GM12873 (cell line): Measurements from ENCODE around the gene KCNG3.

ENCODE experiments used
- TF ChIP-seq, protein P1 (sequence below): IDR thresholded peaks from 2 replicates; pipeline ENCODE4 v1.5.1; 2012; ENCODE audit warnings: low read depth, mild to moderate bottlenecking, moderate library complexity, low read length, control low read depth; ENCODE audit not compliant: insufficient read depth; ENCODE audit errors: missing control alignments

Gene KCNG3

GRCh38 chr2:42516418-42516901, 22.7 kb upstream of the KCNG3 start:
- TF ChIP-seq, protein P1, sequence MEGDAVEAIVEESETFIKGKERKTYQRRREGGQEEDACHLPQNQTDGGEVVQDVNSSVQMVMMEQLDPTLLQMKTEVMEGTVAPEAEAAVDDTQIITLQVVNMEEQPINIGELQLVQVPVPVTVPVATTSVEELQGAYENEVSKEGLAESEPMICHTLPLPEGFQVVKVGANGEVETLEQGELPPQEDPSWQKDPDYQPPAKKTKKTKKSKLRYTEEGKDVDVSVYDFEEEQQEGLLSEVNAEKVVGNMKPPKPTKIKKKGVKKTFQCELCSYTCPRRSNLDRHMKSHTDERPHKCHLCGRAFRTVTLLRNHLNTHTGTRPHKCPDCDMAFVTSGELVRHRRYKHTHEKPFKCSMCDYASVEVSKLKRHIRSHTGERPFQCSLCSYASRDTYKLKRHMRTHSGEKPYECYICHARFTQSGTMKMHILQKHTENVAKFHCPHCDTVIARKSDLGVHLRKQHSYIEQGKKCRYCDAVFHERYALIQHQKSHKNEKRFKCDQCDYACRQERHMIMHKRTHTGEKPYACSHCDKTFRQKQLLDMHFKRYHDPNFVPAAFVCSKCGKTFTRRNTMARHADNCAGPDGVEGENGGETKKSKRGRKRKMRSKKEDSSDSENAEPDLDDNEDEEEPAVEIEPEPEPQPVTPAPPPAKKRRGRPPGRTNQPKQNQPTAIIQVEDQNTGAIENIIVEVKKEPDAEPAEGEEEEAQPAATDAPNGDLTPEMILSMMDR = no peak

DNA sequence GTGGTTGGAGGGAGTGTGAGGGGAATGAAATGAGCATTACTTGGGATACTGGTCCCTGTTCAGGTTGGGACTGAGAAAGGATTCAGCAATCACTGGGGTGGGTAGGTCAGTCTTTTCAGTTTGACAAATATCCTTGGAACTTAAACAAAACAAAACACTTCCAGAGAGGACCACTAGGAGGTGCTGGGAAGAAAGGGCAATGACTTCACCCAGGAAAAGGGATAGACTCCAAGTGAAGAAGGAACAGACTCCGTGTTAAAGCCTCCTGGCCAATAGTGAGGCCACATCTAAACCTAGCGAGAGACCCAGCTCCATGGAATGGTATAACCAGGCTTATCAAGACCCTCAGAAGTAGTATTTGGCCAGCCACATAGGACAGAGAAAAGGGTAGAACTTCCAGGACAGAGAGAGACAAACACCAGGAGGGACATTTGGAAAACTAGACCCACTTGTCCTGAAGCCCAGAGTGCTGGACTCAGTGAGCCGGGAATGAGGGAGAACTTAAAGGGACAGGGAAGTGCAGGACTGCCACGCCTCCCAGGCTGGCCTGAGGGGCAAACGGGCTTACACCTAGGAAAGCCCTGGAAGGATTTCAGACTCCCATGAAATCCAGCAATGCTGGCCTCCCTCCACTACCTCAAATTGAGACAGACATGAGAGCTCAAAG, 19.6 kb upstream of the KCNG3 start:
- TF ChIP-seq, protein P1 = peak; percentile 71

DNA sequence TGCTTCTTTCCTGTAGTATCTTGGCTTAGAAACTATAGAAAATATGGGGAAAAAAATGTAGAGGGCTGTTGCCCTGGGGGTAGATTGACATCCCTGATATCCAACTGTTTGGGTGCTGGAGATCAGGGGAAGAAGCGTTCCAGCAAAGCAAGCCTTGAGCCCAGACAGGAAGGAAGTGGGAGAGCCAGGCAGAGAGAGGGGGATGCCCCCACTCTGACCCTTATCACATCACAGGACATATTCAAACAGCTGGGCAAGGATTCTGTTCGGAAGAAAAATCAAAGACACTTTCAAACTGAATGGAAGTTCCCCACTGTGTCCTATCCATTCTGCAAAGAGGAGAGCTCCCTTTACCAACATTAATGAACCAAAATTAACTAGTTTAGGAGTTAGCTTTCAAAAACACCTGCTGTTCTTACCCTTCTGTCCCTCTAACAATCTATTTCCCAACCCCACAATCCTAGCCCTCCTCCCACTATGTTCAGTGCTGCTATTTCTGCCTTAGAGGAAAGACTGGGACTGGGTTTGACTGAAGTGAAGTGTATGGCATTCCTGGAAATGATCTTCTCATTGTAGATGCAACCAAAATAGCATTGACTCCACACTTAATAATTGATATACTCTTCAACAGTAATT, 16.9 kb upstream of the KCNG3 start:
- TF ChIP-seq, protein P1 = no peak

- TF ChIP-seq, protein P1 = no peak
Observed at GRCh38 chr2:42510191-42510590, 16.4 kb upstream of the KCNG3 start.

DNA sequence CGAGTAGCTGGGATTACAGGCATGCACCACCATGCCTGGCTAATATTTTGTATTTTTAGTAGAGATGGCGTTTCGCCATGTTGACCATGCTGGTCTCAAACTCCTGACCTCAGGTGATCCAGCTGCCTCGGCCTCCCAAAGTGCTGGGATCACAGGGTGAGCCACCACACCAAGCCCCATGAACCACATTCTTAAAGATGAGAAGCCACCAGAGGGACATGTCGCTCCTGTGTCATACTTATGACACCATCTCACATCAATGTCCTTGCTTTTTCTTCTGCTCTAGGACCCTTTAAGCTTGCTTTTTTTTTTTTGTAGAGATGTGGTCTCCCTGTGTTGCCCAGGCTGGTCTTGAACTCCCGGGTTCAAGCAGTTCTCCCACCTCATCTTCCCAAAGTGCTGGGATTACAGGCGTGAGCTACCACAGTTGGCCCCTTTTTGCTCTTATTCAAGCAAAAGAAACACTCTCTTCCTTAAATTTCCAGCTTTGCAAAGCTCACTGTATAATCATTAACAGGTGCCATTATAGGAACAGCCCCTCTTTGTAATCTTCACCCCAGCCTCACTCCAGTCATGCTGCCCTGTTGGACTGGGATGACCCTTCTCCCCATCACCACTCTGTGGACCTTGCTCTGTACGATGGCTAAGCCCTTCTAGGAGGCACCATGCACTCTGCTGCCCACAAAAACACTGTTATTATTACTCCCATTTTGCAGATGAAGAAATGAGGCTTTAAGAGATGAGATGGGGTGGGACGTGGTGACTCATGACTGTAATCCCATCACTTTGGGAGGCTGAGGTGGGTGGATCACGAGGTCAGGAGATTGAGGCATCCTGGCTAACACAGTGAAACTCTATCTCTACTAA, 10.8 kb upstream of the KCNG3 start:
- TF ChIP-seq, protein P1 = no peak

DNA sequence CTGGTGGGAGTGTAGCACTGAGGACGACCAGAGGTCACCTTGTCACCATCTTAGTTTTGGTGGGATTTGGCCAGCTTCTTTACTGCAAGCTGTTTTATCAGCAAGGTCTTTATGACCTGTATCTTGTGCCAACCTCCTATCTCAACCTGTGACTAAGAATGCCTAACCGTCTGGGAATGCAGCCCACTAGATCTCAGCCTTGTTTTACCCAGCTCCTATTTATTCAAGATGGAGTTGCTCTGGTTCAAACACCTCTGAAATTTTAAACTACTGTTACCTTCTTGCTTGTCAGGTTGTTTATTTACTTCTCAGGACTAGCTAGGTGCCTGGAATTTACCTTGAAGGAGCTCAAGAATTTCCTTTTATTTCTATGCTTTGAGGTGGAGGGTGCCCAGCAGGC, 9.5 kb upstream of the KCNG3 start:
- TF ChIP-seq, protein P1 = no peak

DNA sequence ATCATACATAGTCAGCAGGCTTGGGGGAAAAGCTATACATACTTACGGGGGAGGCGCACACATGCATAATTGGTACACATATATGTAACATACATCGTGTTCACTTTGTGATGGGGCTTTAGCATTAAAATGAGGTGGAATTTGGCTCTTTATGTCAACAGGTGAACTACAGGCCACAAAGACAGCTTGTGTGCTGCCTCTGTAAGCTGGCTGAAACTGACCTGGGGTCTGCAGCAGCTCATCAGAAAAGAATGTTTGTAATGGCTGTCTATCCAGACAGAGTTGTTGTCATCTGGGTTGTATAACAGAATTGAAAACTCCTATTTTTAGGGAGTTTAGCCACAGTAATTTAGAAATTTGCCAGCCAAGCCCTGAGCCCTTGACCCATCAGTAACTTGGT, 4.7 kb upstream of the KCNG3 start:
- TF ChIP-seq, protein P1 = no peak
